Heart left ventricle (tissue), 13 donors: ENCODE measurements around the gene CD164L2.

Experiments
- POLR2A ChIP-seq, 2 donors: fragments of 450-650 bp; IDR thresholded peaks; one replicate each; pipeline ENCODE4 v1.6.1; 2017; ENCODE audit warnings: antibody characterized with exemption in 2 of 2, mild to moderate bottlenecking in 2 of 2, moderate library complexity in 2 of 2
- TF ChIP-seq, protein P1 (sequence below), 12 donors: fragments of 200-600 bp; sonication (generic) in 4 of 12; IDR thresholded peaks; one replicate each; pipeline versions ENCODE4 v1.5.0 to v1.8.0; 2018 to 2022; ENCODE audit warnings: antibody characterized with exemption in 12 of 12, mild to moderate bottlenecking in 5 of 12
- donor health status: ischemic (EF 13 %, LVEDD 7.1; RV severe dilation, severe dysfunction).
- donor health status: DM: no; HTN: yes; CAD: no.
- donor health status: DM: no; HTN: no; CAD: no.
- donor health status: ischemic (EF 25% LVEDD 6.9; RV normal size, moderate dysfunction).
- donor health status: ischemic (EF 25% LVEDD 5.7; RV mildly dilated, moderate dysfunction).
- donor health status: ischemic (EF 35%, LVEDD 5.7; RV mildly dilated, moderate dysfunction).
- donor health status: nonischemic (EF 11% LVEDD 7.7; RV severe dilation, severe dysfunction).
- donor health status: DM: yes; HTN: yes; CAD: no.
- donor health status: PGD.
- donor health status: ischemic (EF 29% LVEDD 5.4; RV normal size, mild dysfunction).
- donor health status: nonischemic (EF 23%, LVEDD 6.1; RV moderate dilation, normal function).

DNA sequence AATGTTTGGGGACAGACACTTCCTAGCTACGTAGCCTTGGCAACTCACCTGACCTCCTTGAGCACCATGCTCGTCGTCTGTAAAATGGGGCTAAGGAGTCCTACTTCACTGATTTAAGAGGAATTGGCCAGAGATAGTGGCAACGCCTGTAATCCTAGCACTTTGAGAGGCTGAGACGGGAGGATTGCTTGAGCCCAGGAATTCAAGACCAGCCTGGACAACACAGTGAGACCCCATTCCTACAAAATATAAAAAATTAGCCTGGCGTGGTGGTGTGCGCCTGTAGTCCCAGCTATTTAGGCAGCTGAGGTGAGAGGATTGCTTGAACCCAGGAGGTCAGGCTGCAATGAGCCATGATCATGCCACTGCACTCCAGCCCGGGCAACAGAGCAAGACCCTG lies 36.8 kb downstream of the CD164L2 start:
- TF ChIP-seq, protein P1, sequence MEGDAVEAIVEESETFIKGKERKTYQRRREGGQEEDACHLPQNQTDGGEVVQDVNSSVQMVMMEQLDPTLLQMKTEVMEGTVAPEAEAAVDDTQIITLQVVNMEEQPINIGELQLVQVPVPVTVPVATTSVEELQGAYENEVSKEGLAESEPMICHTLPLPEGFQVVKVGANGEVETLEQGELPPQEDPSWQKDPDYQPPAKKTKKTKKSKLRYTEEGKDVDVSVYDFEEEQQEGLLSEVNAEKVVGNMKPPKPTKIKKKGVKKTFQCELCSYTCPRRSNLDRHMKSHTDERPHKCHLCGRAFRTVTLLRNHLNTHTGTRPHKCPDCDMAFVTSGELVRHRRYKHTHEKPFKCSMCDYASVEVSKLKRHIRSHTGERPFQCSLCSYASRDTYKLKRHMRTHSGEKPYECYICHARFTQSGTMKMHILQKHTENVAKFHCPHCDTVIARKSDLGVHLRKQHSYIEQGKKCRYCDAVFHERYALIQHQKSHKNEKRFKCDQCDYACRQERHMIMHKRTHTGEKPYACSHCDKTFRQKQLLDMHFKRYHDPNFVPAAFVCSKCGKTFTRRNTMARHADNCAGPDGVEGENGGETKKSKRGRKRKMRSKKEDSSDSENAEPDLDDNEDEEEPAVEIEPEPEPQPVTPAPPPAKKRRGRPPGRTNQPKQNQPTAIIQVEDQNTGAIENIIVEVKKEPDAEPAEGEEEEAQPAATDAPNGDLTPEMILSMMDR (IDR thresholded peaks at IDR 0.05), result no peak
- TF ChIP-seq POLR2A (IDR thresholded peaks at IDR 0.05), result no peak
